ENCODE results near the gene LAIR1.
"Not testable (repeated sequence)": the region's sequence is repeated elsewhere in the genome, so short reads cannot be mapped to it uniquely, and the experiment has no call there.

LAIR1 gene, protein sequence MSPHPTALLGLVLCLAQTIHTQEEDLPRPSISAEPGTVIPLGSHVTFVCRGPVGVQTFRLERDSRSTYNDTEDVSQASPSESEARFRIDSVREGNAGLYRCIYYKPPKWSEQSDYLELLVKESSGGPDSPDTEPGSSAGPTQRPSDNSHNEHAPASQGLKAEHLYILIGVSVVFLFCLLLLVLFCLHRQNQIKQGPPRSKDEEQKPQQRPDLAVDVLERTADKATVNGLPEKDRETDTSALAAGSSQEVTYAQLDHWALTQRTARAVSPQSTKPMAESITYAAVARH

DNA sequence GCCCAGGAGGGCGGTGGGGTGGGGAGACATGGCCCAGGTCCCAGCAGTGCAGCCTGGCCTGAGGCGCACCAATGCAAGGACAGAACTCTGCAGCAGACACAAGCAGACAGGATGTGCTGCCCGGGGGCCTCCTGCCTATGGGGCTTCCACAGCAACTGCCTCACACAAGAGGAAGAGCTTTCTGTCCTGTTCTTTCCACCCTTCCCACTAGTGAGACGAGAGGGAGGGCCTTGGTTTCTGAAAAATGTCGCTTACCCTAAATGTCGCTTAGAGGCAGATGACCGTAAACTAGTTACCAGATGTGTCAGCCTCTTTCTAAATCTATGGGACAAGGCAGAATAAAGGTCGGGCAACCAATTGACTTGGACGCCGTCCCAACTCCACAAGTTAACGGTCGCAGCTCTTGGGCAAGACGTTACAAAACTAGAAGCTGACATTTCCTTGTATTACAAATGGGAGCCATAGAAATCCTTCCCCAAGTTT lies at the start of gene LAIR1:
Gene LAIR1 (minus strand): TSS at position 157 of the 483 bp plus-strand sequence. CDS start 127 bp downstream, at position 30.
- DNase-seq (ENCODE audit: low read depth) = no peak

DNA sequence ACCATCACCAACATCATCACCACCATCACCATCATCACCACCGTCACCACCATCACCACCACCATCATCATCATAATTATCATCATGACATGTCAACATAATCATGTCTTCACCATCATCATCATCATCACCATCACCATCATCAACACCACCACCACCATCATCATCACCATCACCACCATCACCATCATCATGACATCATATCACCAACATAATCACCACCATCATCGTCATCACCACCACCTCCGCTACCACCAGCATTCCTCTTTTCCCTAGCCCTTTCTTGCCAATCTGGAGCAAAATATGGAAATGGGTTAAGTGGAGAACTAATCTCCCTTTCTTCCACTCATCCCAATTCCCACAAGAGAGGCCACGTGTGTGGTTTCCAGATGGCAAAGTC lies 49.4 kb upstream of the LAIR1 start:
- no peak for DNase-seq (ENCODE audit: low read depth)

DNA sequence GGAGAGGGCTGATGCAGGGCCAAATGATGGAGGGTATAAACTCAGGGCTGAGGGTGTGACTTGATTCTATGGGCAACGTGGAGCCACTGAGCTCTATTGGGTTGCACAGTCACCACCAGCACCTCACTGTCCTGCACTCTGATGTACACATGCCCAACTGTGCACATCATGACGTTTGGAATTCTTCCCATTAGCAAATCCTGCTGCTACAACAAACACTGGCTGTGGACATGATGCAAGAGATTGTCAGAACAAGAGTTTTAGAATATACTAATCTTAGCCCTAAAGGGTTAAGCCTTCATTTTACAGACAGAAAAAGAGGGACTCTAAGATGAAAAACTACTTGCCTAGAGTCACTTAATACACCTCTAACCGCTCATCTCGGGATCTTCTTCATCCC lies 48.1 kb upstream of the LAIR1 start:
- no peak for DNase-seq (ENCODE audit: low read depth)

DNA sequence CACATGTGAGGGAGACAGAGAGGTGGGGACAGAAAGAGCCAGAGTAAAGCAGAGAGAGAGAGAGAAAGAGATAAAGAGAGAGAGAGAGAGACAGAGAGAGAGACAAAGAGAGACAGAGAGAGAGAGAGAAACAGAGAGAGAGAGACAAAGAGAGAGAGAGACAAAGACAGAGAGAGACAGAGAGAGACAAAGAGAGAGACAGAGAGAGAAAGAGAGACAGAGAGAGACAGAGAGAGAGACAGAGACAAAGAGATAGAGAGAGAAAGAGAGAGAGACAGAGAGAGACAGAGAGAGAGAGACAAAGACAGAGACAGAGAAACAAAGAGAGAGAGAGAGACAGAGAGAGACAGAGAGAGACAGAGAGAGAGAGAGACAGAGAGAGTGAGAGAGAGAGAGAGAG lies 46.3 kb upstream of the LAIR1 start:
- DNase-seq (ENCODE audit: low read depth) = no peak

DNA sequence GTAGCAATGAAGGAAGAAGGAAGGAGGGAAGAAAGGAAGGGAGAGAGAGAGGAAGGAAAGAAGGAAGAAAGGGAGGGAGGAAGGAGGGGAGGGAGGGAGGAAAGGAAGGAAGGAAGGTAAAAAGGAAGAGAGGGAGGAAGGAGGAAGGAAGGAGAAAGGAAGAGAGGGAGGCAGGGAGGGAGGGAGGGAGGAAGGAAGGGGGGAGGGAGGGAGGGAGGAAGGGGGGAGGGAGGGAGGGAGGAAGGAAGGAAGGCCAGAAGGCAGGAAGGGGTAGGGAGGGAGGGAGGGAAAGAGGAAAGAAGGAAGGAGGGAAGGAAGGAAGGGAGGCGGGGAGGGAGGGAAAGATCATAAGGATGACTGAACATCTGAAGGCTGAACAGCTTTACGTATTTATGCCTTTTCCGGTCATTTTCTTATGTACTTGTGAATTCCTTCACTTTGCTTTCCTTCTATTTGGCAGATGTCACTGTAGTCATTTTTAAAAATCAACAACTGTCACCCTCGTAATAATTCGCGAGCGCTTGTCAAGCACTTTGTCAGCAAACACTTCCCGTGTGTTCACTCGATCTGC lies 43.8 kb upstream of the LAIR1 start:
- DNase-seq (ENCODE audit: low read depth) = no peak

DNA sequence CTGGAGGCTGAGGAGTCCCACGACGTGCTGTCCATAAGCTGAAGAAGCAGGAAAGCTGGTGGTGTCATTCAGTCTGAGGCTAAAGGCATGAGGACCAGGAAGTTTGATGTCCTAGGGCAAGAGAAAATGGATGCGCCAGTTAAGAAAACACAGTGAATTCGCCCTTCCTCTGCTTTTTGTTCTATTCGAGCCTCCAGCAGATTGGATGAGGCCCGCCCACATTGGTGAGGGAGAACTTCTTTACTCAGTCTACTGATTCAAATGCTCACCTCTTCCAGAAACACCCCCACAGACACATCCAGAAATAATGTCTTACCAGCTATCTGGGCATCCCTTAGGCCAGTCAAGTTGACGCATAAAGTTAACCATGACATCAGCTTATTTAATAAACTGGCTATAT lies 43.0 kb upstream of the LAIR1 start:
- DNase-seq (ENCODE audit: low read depth) = no peak

DNA sequence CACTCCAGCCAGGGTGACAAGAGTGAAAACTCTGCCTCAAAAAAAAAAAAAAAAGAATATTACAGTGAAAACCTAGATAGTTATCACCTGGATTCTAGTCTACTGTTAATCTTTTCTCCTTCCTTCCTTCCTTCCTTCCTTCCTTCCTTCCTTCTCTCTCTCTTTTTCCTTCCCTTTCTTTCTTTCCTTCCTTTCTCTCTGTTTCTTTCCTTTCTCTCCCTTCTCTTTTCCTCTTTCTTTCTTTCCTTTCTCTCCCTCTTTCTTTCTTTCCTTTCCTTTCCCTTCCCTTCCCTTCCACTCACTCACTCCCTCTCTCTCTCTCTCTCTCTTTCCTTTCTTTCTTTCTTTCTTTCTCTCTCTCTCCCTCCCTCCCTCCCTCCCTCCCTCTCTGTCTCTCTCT lies 40.9 kb upstream of the LAIR1 start:
- DNase-seq (ENCODE audit: low read depth) = no peak

DNA sequence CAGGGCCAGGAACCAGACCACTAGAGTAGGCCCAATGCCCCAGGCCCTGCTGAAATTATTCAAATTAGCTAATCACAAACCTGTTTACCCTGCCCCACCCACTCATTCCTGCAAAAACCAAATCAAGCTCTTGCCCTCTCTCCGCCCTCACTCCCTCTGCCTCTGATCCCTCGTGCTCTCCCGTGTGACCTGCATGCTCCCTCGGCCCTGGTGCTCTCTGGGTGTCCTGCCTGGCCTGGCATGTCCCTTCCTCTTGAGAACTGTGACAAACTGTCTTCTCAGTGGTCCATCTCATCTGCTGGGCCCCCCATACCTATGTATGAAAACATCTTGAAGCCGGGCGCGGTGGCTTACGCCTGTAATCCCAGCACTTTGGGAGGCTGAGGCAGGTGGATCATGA lies 38.3 kb upstream of the LAIR1 start:
- DNase-seq (ENCODE audit: low read depth) = no peak

DNA sequence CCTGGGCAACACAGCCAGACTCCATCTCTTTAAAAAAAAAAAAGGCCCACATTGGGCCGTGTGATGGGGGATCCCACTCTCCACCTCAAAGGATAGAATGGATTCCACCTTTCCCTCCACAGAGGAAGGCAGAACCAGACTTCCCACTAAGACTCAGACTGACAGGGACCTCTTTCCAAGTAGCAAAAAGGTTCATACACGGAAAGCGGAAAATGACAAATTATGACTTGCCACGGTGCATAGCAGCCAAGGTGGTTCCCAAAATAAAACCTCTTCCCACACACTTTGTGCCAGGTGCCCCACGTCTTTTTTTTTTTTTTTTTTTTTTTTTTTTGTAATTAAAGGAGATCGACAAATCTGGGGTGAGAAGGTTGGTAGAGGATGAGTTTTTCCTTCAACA lies 36.2 kb upstream of the LAIR1 start:
- no peak for DNase-seq (ENCODE audit: low read depth)

DNA sequence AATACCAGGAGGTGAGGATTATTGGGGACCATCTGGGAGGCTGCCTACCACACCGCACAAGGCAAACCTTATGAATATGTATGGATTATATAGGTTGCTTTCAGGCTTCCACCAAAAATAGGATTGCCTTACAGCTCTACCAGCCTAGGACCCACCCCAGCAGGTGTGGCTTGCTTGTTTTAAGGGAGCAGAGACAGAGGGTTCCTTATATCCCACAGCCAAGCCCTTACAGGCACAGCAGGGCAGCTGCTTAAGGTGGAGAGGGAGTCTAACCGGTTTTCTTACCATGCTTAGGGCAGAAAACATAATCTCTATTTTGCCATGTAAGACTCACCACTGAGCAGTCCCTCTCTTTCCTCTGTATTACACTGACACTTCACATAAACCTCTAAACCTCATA lies 34.5 kb upstream of the LAIR1 start:
- DNase-seq (ENCODE audit: low read depth) = no peak

DNA sequence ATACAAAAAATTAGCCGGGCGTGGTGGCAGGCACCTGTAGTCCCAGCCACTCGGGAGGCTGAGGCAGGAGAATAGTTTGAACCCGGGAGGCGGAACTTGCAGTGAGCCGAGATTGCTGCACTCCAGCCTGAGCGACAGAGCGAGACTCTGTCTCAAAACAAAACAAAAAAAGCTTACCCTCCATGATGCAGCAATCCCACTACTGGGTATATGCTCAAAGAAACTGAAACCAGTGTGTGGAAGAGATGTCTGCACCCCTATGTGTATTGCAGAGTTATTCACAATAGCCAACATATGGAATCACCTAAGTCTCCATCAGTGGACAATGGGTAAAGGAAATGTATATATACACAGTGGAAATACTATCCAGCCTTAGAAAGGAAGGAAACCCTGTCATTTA lies 31.0 kb upstream of the LAIR1 start:
- no peak for DNase-seq (ENCODE audit: low read depth)

DNA sequence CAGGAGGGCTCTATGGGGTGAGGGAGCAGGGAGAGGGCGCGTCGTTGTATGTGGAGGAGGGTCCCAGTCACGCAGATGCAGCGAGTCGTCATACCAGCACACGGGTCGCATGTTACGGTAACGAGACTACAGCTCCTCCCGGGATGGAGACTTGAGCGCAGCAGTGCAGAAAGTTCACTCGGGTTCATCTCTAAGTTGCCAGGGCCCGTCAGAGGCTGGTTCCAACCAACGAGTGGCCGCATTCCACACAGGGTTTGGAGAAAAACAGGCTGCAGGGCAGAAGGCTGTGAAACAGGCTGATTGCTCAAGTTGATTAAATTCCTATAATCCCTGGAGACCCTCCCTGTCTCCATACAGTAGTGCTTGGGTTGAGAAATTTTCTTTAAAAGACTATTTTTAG lies 28.6 kb upstream of the LAIR1 start:
- no peak for DNase-seq (ENCODE audit: low read depth)

DNA sequence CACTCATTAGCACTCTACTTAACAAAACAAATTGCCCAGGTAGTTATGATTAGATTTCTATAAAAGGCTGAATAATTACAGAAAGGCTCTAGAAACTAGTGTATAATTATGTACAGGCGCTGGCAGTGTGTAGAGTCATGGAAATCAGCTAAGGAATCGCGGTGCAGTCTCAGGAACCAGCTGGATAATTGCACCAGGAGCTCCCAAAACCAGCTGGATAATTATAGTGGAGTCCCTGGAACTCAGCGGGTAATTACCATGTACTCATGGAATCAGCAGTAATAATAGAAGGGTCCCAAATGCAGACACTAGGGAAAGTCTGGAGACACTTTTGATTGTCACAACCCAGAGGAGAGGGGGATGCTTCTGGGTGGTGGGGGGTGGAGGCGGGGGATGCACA lies 27.4 kb upstream of the LAIR1 start:
- no peak for DNase-seq (ENCODE audit: low read depth)

DNA sequence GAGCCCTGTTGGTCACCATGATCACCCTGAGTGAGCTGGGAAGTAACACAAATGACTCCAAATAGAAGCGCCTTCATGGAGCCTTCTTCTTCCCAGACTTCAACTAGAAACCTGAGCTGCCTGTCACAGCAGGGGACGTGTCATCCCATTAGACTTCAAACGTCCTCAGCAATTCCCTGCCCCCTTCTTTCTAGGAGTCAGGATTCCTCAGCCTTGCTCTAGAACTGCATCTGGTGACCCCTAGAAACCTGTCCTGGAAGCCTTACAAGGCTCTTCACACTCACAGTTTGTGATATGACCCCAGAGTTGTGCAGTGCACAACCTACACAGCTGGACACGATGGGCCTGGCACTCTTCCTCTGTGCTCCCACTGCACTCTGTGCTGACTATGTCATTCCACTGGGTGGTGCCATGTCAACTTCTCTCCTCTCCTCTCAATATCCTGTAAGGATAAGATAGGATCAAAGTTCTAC lies 26.9 kb upstream of the LAIR1 start:
- no peak for DNase-seq (ENCODE audit: low read depth)

DNA sequence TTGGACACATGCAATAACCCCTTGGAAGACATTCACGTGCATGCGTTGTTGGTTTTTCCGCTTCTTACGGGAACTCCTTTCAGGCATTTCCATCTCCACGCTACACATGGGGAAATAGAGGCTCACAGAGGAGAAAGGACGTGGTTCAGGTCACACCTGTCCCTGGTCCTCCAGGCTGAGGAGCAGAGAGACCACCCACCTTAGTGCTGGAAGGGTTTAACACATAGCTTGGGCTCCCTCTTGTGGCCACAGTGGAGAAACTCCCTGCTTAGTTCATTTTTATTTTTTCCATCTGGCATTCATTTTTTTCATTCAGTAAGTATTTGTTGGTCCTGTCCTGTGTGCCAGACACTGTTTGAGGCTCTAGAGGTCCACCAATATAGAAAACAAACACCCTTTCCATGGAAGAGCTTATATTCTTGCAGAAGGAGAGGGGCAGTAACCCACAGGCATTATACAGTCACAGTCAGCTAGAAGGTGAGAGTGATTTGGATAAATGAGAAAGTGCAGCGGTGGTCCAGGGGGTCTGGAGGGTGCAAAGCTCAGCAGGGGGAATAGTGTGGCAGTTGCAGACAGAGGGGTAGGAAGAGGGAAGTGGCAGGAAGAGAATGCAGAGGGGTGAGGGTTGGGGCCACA lies 26.3 kb upstream of the LAIR1 start:
- DNase-seq (ENCODE audit: low read depth) = peak; percentile 21

DNA sequence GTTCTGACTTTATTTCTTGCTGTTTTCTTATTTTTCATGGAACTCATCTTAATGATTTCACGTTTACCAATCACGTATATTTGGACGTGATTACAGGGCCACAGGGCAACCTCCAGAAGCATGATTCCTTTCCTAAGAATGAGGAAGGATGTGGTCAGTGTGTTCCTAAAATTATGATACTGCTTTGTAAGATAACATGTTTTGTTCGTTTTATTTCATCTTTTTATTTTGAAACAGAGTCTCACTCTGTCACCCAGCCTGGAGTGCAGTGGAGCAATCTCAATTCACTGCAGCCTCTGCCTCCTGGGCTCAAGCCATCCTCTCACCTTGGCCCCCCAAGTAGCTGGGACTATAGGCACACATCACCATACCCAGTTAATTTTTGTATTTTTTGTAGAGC lies 24.8 kb upstream of the LAIR1 start:
- no peak for DNase-seq (ENCODE audit: low read depth)

DNA sequence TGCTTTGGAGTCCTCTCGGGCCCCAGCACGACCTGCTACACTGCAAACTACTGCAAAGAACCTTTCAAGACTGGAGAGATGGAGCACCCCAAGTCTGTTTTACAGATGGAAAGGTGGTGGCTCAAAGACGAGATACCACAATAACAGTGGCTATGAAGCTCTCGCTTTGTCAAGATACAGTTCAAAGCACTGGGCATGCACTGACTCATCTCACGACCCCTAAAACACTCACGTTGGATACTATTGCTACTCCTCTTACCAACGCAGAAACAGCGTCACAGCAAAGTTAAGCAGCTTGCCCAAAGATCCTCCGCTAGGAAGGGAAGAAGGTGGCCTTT lies 24.0 kb upstream of the LAIR1 start:
- no peak for DNase-seq (ENCODE audit: low read depth)

DNA sequence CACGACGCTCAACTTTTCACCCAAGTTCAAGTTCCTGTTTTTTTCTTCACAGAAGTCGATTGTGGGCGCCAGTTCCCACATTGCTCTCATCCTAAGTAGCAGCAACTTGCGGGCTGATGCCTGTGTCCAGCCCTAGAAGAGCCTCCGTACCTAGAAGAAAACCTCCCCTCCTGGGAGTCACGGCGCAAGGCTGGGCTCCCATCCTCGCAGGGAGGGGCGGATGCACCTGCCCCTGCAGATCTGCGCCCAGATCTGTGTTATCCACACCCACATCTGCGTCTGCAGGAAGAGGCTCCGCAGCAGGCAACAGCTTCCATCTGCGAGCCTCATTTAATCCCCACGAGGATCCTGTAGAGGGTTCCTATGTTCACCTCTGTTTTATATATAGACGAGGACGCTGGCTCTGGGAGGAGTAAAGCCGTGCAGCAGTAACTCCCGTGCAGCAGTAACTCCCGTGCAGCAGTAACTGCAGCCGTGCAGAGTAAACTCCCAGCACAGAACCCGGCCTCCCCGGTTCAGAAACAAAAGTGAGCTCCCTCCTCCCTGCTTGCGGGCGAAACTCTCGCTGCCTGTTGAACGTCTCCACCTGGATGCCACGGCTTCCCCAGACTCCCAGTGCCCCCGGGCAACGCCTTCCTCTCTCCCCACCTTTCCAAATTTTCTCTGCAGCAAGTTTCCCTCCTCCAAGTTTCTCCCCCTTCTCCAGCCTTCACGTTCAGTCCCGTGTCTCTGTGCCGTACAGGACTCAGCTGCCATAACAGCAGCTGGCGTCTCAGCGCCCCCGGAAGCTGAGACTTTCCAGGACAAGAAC lies 23.5 kb upstream of the LAIR1 start:
- DNase-seq (ENCODE audit: low read depth) = no peak

DNA sequence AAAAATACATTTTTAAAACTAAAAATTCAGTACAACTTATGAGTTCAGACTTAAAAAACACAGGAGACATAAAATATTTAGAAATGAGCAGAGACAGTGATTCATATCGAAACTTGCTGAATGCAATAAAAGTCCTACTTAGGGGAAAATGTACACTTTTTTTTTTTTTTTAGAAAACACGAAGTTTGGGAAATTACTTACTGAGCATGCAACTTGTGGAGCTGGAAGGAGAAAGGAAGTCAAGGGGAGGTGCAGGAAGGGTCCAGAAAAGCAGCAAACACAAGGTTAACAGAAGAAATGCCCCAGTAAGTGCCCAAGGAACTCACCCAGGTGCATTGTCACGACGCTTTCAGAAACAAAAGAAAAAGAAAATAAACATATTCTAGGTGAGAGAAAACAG lies 18.6 kb upstream of the LAIR1 start:
- no peak for DNase-seq (ENCODE audit: low read depth)

DNA sequence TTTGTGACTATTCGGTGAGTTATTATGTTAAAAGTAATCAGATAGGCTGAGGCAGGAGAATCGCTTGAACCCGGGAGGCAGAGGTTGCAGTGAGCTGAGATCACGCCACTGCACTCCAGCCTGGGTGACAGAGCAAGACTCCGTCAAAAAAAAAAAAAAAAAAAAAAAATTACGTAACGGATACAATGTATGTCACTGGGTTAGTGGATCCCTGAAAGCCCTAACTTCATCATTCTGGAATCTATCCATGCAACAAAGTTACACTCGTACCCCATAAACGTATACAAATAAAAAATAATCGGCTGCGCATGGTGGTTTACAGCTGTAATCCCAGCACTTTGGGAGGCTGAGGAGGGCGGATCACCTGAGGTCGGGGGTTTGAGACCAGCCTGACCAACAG lies 17.3 kb upstream of the LAIR1 start:
- not testable (repeated sequence) for DNase-seq (ENCODE audit: low read depth)

DNA sequence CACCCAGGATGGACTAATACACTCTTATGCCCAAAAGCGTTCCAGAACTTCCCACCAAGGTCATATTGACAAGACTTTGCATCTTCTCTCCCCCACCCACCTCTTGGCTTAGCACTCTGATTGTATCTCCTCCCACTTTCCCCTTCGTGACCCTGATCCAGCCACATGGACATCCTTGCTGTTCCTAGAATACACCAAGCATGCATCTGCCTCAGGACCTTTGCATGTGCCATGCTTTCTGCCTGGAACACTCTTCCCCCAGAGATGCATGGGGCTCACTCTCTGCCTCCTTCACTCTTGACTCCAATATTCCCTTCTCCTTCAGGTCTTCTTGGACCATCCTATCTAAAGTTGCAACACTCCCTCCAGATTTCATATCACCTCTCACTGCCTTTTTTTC lies 16.2 kb upstream of the LAIR1 start:
- DNase-seq (ENCODE audit: low read depth) = no peak

DNA sequence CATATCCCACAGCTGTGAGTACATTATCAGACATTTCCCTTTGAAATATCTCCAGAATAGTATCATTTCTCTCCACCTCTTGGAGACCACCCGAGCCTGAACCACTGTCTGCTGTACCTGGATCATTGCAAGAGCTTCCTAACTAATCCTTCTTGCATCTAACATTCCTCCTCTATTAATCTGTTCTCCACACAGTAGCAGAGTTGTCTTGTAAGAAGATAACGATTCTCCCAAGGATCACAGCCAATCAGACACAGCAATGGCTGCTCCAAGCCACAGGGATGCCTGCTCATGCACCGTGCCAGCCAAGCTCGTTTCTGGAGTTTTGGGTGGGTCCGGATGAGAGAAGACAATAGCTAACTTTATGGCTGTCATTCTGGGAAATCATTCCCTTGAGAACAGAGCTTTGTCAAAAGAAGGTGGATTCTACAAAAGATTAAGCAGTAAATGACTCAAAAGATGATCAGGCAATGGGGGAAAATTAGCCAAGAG lies 14.5 kb upstream of the LAIR1 start:
- DNase-seq (ENCODE audit: low read depth) = no peak

All from GM04504 (cell line).